Fibroblast of mammary gland (primary cell): ENCODE measurements around the gene P3H3.
"Not testable (repeated sequence)": the region's sequence is repeated elsewhere in the genome, so short reads cannot be mapped to it uniquely, and the experiment has no call there.

Experiments
- DNase-seq: peaks from one replicate; pipeline ENCODE4 v3.0.0-alpha.2; 2010; ENCODE audit warnings: low read depth
- H3K4me3 ChIP-seq: 2 replicates; pipeline ENCODE4 v1.5.1; 2011; ENCODE audit warnings: low read depth, mild to moderate bottlenecking, low read length, moderate library complexity; ENCODE audit not compliant: control insufficient read depth
- CTCF ChIP-seq: conservative IDR thresholded peaks from 2 replicates; pipeline ENCODE4 v1.5.1; 2011; ENCODE audit warnings: low read depth, low read length, inconsistent platforms; ENCODE audit not compliant: control insufficient read depth, insufficient read depth

The P3H3 gene

GRCh38 chr12:6863586-6864321 is 35.5 kb downstream of the P3H3 start:
- no peak overlapping the region for H3K4me3 ChIP-seq
- no peak for TF ChIP-seq CTCF
- DNase-seq: peak; percentile 16

- DNase-seq, H3K4me3 ChIP-seq: not testable (repeated sequence)
Measured at GRCh38 chr12:6865307-6865706, 37.1 kb downstream of the P3H3 start.

- peak overlapping the region; percentile 57 for H3K4me3 ChIP-seq
- DNase-seq: no peak
Measured at GRCh38 chr12:6866163-6866919, 38.1 kb downstream of the P3H3 start.

GRCh38 chr12:6866920-6867412 is 38.8 kb downstream of the P3H3 start:
- DNase-seq: no peak
- peak overlapping the region; percentile 57 for H3K4me3 ChIP-seq
- TF ChIP-seq CTCF: no peak

More at GRCh38 chr12:6866163-6866919, 38.1 kb downstream of the P3H3 start:
- no peak for TF ChIP-seq CTCF

- peak within 1 kb of the TSS; percentile 86 for H3K4me3 ChIP-seq
- DNase-seq: peak; percentile 70
Measured at GRCh38 chr12:6867413-6868210, 39.4 kb downstream of the P3H3 start, which contains the start of gene TPI1. Gene TPI1 (plus strand): TSS chr12:6867531. CDS start chr12:6867567, 36 bp downstream.

More at GRCh38 chr12:6867413-6868210, 39.4 kb downstream of the P3H3 start, which contains the start of gene TPI1:
- TF ChIP-seq CTCF: no peak
